Fibroblast of mammary gland (primary cell): Measurements from ENCODE around the gene RBP5.

Source experiments
- DNase-seq: peaks from one replicate; pipeline ENCODE4 v3.0.0-alpha.2; 2010; ENCODE audit warnings: low read depth
- H3K4me3 ChIP-seq: 2 replicates; pipeline ENCODE4 v1.5.1; 2011; ENCODE audit warnings: low read depth, mild to moderate bottlenecking, low read length, moderate library complexity; ENCODE audit not compliant: control insufficient read depth
- TF ChIP-seq, protein P1 (sequence below): conservative IDR thresholded peaks from 2 replicates; pipeline ENCODE4 v1.5.1; 2011; ENCODE audit warnings: low read depth, low read length, inconsistent platforms; ENCODE audit not compliant: control insufficient read depth, insufficient read depth

The RBP5 gene

DNA sequence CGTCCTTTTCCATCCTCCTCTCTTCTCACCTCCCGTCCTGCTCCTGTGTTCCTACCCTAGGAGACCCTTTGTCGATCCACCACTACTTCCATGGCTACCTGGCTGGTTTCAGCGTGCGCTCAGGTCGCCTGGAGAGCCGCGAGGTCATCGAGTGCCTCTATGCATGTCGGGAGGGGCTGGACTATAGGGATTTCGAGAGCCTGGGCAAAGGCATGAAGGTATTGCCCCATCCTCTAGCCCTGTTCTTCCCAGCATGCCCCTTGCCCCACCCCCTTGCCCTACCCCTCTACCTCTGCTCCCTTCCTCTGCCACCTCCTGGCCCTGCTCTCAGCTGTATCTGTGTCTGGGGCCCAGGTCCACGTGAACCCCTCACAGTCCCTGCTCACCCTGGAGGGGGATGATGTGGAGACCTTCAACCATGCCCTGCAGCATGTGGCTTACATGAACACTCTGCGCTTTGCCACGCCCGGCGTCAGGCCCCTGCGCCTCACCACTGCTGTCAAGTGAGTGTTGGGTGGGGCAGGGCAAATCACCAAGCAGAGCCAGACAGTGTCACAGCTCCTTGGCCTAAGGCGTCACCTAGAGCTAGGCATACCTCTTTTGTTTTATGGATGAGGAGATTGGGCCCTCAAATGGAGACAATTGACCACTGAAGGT lies 14.2 kb upstream of the RBP5 start:
- no peak overlapping the region for H3K4me3 ChIP-seq
- DNase-seq = no peak
- TF ChIP-seq, protein P1, sequence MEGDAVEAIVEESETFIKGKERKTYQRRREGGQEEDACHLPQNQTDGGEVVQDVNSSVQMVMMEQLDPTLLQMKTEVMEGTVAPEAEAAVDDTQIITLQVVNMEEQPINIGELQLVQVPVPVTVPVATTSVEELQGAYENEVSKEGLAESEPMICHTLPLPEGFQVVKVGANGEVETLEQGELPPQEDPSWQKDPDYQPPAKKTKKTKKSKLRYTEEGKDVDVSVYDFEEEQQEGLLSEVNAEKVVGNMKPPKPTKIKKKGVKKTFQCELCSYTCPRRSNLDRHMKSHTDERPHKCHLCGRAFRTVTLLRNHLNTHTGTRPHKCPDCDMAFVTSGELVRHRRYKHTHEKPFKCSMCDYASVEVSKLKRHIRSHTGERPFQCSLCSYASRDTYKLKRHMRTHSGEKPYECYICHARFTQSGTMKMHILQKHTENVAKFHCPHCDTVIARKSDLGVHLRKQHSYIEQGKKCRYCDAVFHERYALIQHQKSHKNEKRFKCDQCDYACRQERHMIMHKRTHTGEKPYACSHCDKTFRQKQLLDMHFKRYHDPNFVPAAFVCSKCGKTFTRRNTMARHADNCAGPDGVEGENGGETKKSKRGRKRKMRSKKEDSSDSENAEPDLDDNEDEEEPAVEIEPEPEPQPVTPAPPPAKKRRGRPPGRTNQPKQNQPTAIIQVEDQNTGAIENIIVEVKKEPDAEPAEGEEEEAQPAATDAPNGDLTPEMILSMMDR = no peak

DNA sequence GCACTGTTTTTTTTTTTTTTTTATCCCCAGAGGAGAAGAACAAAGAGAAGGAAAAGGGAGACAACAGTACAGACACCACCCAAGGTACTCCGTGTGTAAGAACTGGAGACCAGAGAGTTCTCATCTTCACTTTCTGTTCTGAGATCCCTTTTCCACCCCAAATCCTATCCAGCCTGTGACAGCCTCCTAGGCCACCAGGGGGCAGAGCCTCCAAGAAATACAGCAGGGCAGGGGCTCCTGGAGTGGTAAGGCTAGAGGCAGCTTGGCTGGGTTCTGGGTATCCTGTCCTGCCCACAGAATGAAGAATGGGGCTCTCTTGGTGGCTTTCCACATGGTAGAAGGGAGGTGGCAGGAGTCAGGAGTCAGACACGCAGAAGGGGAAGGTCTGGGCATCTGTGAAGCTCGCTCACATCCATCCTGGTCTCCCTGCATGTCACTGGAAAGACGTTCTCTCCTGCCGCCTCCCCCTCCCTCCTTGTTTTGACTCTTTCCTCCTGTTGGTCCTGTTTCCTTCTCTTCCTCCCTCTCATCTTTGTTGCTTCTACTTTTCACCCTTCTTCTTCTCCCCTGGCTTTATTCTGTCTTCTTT lies 13.5 kb upstream of the RBP5 start:
- peak; percentile 53 for DNase-seq
- TF ChIP-seq, protein P1 = peak; percentile 83
- no peak overlapping the region for H3K4me3 ChIP-seq

DNA sequence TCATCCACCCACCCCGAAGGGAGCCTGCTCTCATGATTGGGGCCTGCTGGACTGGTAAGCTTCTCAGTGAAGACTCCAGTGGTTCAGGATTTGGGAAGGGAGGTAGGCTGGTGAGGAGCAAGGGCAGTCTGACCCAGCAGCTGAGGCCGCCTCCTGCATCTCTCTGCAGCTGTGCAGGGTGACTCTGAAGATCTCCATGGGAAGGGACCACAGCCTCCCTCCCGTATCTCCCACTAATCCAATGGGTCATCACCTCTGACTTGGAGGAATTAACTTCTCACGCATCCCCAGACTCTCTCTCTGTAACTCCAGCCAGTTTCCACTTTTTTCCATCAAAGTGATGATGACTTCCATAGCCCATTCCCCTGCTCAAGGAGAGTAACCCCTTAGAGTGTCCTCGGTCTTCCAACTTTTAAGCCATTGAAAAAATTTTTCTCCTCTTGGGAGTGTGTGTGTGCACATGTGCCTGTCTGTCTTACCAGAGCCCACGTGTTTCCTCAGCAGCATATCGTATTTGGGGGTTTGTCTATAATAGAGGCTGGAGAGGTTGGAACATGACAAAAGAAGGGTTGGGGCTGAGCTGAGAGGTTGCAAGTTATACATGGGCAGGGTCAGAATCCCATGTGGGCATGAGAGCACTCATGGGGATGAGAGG lies 12.8 kb upstream of the RBP5 start:
- DNase-seq = no peak
- no peak overlapping the region for H3K4me3 ChIP-seq
- TF ChIP-seq, protein P1 = no peak

DNA sequence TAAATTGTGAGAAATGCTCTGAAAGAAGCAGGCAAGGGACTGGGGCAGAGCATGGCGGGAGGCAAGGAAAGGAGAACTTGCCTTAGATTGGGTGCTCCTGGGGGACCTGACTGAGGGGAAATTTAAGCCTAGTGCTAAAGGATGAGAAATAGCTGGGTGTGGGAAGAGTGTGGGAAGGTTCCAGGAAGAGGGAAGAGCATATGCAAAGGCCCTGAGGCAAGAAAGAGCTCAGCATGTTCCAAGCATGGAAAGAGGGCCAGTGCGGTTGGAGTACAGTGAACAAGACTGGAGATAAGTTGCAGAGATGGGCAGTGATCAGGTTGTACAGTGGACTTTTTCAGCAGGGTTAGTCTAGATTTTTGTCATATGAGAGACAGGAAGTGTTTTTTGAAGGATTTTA lies 10.5 kb upstream of the RBP5 start:
- no peak for DNase-seq
- TF ChIP-seq, protein P1 = no peak

DNA sequence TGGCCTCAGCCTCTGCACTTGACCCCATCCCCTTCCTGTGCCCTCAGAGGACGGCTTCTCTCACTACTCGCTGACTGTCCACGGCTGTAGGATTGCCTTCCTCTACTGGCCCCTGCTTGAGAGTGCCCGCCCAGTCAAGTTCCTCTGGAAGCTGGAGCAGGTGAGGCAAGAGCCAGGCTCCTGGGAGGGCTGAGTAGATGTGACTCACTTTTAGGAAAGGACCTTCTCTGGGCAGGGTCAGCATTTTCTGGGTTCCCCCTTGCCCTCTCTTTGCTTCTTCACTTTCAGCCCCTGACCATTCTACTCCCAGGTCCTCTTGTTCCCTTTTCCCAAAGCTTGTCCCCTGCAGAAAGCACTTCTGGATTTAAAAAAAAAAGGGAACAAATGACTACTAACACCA lies 9.2 kb upstream of the RBP5 start:
- no peak for DNase-seq
- no peak overlapping the region for H3K4me3 ChIP-seq
- TF ChIP-seq, protein P1 = no peak

More for the DNA sequence above, 10.5 kb upstream of the RBP5 start:
- H3K4me3 ChIP-seq = no peak overlapping the region

DNA sequence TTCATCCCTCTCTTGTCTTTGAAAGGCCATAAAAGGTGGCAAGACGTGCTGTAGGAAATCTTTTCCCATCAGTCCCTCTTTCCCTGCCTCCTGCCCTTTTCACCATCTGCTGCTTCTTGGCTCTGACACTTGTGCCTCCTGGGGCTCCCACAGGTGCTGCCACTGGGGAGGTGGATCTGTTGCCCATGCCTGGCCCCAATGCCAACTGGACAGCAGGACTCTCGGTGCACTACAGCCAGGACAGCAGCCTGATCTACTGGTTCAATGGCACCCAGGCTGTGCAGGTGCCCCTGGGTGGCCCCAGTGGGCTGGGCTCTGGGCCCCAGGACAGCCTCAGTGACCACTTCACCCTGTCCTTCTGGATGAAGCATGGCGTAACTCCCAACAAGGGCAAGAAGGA lies 8.0 kb upstream of the RBP5 start:
- no peak for DNase-seq
- TF ChIP-seq, protein P1 = no peak
- H3K4me3 ChIP-seq = no peak overlapping the region
